ENCODE measurements around the gene KCTD13. TPM values are rescaled to one million over a fixed set of nuclear protein-coding genes. Genes with fewer than 3 reads are reported as not detected.

The KCTD13 gene
- total and polyA plus RNA-seq, 8 donors = 14.8 to 24.2 (median 20.9) TPM

- no peak for ATAC-seq
These were observed 25.0 kb downstream of the KCTD13 start for GRCh38 chr16:29900888-29901606.

GRCh38 chr16:29900102-29900887 is 25.7 kb downstream of the KCTD13 start, which contains the start of gene ASPHD1:
TSS of gene ASPHD1 (plus strand) at chr16:29900488. CDS start at chr16:29900972, 484 bp downstream.
- DNase-seq (peak in 3 of 4 donors; percentile 42 to 93 (median 83)), ATAC-seq (peak; percentile 86)
- TF ChIP-seq, protein P1, sequence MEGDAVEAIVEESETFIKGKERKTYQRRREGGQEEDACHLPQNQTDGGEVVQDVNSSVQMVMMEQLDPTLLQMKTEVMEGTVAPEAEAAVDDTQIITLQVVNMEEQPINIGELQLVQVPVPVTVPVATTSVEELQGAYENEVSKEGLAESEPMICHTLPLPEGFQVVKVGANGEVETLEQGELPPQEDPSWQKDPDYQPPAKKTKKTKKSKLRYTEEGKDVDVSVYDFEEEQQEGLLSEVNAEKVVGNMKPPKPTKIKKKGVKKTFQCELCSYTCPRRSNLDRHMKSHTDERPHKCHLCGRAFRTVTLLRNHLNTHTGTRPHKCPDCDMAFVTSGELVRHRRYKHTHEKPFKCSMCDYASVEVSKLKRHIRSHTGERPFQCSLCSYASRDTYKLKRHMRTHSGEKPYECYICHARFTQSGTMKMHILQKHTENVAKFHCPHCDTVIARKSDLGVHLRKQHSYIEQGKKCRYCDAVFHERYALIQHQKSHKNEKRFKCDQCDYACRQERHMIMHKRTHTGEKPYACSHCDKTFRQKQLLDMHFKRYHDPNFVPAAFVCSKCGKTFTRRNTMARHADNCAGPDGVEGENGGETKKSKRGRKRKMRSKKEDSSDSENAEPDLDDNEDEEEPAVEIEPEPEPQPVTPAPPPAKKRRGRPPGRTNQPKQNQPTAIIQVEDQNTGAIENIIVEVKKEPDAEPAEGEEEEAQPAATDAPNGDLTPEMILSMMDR (IDR thresholded peaks at IDR 0.05) = no peak
- Histone ChIP-seq H3K4me1 (peaks cover 4 to 12% of the 10 kb centered on the region in 2 donors), H3K9me3 (no peaks in the 10 kb centered on the region), H3K4me3 (peak within 1 kb of the TSS; percentile 58 to 63), H3K36me3 (no peaks in the 10 kb centered on the region), H3K27ac (peak within 1 kb of the TSS in 1 of 2 donors; percentile 59), H3K27me3 (peaks cover 0 to 67% of the 10 kb centered on the region in 2 donors)
- intact Hi-C loops (cut with DNase I) = no loop called here

More at GRCh38 chr16:29900888-29901606, 25.0 kb downstream of the KCTD13 start:
- no peak for DNase-seq
- H3K27ac ChIP-seq = peak overlapping the region in 1 of 2 donors; percentile 59
- no peaks in the 10 kb centered on the region for H3K36me3 ChIP-seq
- H3K4me1 ChIP-seq = peaks cover 4 to 12% of the 10 kb centered on the region in 2 donors
- TF ChIP-seq, protein P1 (IDR thresholded peaks at IDR 0.05) = no peak
- H3K27me3 ChIP-seq = peaks cover 0 to 61% of the 10 kb centered on the region in 2 donors
- H3K9me3 ChIP-seq = no peaks in the 10 kb centered on the region
- intact Hi-C loops (cut with DNase I) = no loop called here
- peak overlapping the region; percentile 58 to 63 for H3K4me3 ChIP-seq

GRCh38 chr16:29899516-29900101 is 26.4 kb downstream of the KCTD13 start, which contains the start of gene SEZ6L2:
TSS of gene SEZ6L2 (minus strand) at chr16:29899550. CDS start at chr16:29899019, 531 bp downstream.
- peaks cover 0 to 67% of the 10 kb centered on the region in 2 donors for H3K27me3 ChIP-seq
- intact Hi-C loops (cut with DNase I) = no loop called here
- no peaks in the 10 kb centered on the region for H3K36me3 ChIP-seq
- H3K9me3 ChIP-seq = no peaks in the 10 kb centered on the region
- H3K27ac ChIP-seq = peak within 1 kb of the TSS in 1 of 2 donors; percentile 59
- ATAC-seq = peak; percentile 89
- DNase-seq = peak; percentile 71 to 84 (median 77)
- H3K4me1 ChIP-seq = peaks cover 4 to 12% of the 10 kb centered on the region in 2 donors
- peak within 1 kb of the TSS; percentile 58 to 63 for H3K4me3 ChIP-seq
- TF ChIP-seq, protein P1 (IDR thresholded peaks at IDR 0.05) = no peak

DNA sequence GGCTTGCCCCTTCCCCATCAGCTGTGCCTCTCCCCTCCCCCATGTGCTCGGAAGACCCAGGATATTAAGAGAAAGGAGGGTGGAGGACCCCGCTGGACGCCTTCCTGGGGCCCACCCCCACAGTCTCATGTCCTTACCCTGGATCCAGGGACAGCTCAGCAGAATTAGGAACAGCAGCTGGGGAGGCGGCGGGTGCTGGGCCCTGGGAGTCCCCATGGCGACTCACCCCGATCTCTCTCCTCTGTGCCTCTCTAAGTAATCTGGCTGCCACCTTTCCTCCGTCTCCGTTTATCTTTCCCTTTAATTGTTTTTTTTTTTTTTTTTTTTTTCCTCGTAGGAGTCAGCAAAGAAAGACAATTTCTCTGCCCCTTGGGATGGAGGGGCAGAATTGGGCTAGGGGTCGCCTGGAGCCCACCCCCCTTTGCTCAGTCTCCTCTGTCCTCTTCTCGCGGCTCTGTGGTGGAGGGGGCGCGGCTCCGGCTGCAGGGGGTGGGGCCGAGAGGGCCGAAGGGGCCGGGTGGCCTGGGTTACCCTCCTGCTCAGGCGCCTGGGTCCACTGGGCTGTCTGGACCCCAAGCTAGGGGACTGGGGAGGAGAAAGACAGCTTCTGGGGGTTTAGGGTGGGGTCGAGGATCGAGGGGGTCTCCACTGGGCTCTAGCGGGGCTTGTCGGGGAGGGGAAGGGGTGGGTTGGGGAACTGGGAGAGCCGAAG is 27.1 kb downstream of the KCTD13 start:
- H3K4me3 ChIP-seq = peak overlapping the region; percentile 58 to 63
- ATAC-seq = peak; percentile 63
- H3K27ac ChIP-seq = peak overlapping the region in 1 of 2 donors; percentile 26

More for the DNA sequence above, 27.1 kb downstream of the KCTD13 start:
- Histone ChIP-seq H3K9me3 (no peaks in the 10 kb centered on the region), H3K36me3 (no peaks in the 10 kb centered on the region), H3K4me1 (peaks cover 4 to 12% of the 10 kb centered on the region in 2 donors), H3K27me3 (peaks cover 0 to 67% of the 10 kb centered on the region in 2 donors)
- DNase-seq = peak in 2 of 4 donors; percentile 10 to 83
- intact Hi-C loops (cut with DNase I) = no loop called here
- TF ChIP-seq, protein P1 (IDR thresholded peaks at IDR 0.05) = no peak

Measured in left lung (tissue), 10 donors.